Body of pancreas (tissue), 4 donors: ENCODE measurements around the gene USP40.

Source experiments
- POLR2A ChIP-seq, 3 donors: fragments of 450-650 bp; IDR thresholded peaks; one replicate each; pipeline ENCODE4 v1.6.1; 2016; ENCODE audit warnings: antibody characterized with exemption in 3 of 3, mild to moderate bottlenecking in 2 of 3
- TF ChIP-seq, protein P1 (sequence below), 7 experiments: fragments of 450-650 bp in 4 of 7; fragments of 200-600 bp in 3 of 7; sonication (generic) in 3 of 7; IDR thresholded peaks; one replicate each; pipeline ENCODE4 v1.5.1; 2016 to 2019; ENCODE audit warnings: antibody characterized with exemption in 7 of 7

DNA sequence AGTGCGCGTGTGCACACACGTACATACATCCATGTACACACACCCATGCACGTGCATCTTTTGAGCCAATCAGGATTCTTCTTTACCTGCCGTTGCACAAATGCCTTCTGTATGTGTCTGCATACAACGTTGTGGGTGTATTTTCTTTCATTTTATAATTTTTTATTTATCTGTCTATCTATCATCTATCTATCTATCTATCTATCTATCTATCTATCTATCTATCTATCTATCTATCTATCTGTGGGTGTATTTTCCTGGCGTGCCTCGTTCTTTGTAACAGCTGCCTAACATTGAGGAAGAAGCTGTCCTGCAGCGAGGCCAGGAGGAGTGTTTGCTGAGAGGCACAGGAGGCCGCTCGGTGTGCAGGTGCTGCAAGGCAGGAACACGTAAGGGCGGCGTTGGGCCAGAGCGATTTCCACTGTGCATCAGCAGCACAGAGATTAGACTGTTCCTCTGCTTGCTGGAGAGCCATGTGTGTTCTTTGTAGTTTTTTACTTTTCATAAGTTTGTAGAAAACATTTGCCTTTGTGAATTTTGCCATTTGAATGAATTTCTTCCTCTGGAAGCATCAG is 127.9 kb downstream of the USP40 start:
- TF ChIP-seq, protein P1, sequence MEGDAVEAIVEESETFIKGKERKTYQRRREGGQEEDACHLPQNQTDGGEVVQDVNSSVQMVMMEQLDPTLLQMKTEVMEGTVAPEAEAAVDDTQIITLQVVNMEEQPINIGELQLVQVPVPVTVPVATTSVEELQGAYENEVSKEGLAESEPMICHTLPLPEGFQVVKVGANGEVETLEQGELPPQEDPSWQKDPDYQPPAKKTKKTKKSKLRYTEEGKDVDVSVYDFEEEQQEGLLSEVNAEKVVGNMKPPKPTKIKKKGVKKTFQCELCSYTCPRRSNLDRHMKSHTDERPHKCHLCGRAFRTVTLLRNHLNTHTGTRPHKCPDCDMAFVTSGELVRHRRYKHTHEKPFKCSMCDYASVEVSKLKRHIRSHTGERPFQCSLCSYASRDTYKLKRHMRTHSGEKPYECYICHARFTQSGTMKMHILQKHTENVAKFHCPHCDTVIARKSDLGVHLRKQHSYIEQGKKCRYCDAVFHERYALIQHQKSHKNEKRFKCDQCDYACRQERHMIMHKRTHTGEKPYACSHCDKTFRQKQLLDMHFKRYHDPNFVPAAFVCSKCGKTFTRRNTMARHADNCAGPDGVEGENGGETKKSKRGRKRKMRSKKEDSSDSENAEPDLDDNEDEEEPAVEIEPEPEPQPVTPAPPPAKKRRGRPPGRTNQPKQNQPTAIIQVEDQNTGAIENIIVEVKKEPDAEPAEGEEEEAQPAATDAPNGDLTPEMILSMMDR (IDR thresholded peaks at IDR 0.05) = no peak
- no peak for TF ChIP-seq POLR2A (IDR thresholded peaks at IDR 0.05)
